Uterus (tissue), 2 donors: ENCODE results near the gene DNAJB1.
"Not testable (repeated sequence)": the region's sequence is repeated elsewhere in the genome, so short reads cannot be mapped to it uniquely, and the experiment has no call there.

ENCODE experiments used
- POLR2A ChIP-seq, 2 donors: fragments of 450-650 bp; IDR thresholded peaks; one replicate each; pipeline ENCODE4 v1.6.1; 2016; ENCODE audit warnings: antibody characterized with exemption in 2 of 2, mild to moderate bottlenecking in 1 of 2, moderate library complexity in 1 of 2
- TF ChIP-seq, protein P1 (sequence below), 4 experiments: fragments of 200-600 bp in 2 of 4; fragments of 450-650 bp in 2 of 4; sonication (generic) in 2 of 4; IDR thresholded peaks; one replicate each; pipeline ENCODE4 v1.5.1; 2016 to 2019; ENCODE audit warnings: antibody characterized with exemption in 4 of 4, mild to moderate bottlenecking in 2 of 4, moderate library complexity in 1 of 4

DNA sequence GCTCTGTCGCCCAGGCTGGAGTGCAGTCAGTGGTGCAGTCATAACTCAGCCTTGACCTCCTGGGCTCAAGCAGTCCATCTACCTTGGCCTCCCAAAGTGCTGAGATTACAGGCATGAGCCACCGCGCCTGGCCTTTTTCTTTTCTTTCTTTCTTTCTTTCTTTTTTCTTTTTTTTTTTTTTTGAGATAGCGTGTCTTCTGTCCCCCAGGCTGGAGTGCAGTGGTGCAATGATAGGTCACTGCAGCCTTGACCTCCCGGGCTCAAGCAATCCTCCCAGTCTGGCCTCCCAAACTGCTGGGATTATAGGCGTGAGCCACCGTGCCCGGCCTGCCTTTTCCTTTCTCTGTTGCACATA lies 33.8 kb upstream of the DNAJB1 start:
- TF ChIP-seq, protein P1, sequence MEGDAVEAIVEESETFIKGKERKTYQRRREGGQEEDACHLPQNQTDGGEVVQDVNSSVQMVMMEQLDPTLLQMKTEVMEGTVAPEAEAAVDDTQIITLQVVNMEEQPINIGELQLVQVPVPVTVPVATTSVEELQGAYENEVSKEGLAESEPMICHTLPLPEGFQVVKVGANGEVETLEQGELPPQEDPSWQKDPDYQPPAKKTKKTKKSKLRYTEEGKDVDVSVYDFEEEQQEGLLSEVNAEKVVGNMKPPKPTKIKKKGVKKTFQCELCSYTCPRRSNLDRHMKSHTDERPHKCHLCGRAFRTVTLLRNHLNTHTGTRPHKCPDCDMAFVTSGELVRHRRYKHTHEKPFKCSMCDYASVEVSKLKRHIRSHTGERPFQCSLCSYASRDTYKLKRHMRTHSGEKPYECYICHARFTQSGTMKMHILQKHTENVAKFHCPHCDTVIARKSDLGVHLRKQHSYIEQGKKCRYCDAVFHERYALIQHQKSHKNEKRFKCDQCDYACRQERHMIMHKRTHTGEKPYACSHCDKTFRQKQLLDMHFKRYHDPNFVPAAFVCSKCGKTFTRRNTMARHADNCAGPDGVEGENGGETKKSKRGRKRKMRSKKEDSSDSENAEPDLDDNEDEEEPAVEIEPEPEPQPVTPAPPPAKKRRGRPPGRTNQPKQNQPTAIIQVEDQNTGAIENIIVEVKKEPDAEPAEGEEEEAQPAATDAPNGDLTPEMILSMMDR (IDR thresholded peaks at IDR 0.05) = not testable (repeated sequence)
- not testable (repeated sequence) for TF ChIP-seq POLR2A (IDR thresholded peaks at IDR 0.05)
